ENCODE measurements around the gene CPS1. TPM values are rescaled to one million over a fixed set of nuclear protein-coding genes. Genes with fewer than 3 reads are reported as not detected.
A peak's percentile ranks its signal among the peaks of the same experiment; 100 is the strongest.

Gene CPS1
- total RNA-seq, 1 donor from 2014 or later: 7.9 TPM

- H3K4me1 Mint-ChIP-seq: peaks cover 7% of the 10 kb centered on the region
- peak overlapping the region; percentile 78 for H3K27ac Mint-ChIP-seq (ENCODE audit: unreplicated experiment)
- H3K9me3 Mint-ChIP-seq: peaks cover 7% of the 10 kb centered on the region
- no peaks in the 10 kb centered on the region for H3K36me3 Mint-ChIP-seq (ENCODE audit: low read depth)
- DNase-seq (ENCODE audit: low read depth, low spot score): no peak
- TF ChIP-seq, protein P1, sequence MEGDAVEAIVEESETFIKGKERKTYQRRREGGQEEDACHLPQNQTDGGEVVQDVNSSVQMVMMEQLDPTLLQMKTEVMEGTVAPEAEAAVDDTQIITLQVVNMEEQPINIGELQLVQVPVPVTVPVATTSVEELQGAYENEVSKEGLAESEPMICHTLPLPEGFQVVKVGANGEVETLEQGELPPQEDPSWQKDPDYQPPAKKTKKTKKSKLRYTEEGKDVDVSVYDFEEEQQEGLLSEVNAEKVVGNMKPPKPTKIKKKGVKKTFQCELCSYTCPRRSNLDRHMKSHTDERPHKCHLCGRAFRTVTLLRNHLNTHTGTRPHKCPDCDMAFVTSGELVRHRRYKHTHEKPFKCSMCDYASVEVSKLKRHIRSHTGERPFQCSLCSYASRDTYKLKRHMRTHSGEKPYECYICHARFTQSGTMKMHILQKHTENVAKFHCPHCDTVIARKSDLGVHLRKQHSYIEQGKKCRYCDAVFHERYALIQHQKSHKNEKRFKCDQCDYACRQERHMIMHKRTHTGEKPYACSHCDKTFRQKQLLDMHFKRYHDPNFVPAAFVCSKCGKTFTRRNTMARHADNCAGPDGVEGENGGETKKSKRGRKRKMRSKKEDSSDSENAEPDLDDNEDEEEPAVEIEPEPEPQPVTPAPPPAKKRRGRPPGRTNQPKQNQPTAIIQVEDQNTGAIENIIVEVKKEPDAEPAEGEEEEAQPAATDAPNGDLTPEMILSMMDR (conservative IDR thresholded peaks at IDR 0.05): no peak
- H3K27me3 Mint-ChIP-seq (ENCODE audit: low read depth): no peaks in the 10 kb centered on the region
- H3K4me3 Mint-ChIP-seq: no peak overlapping the region
Observed at GRCh38 chr2:210584834-210585233, 28.4 kb downstream of the CPS1 start.

- Mint-ChIP-seq H3K27me3 (ENCODE audit: low read depth) (no peaks in the 10 kb centered on the region), H3K36me3 (ENCODE audit: low read depth) (no peaks in the 10 kb centered on the region), H3K4me3 (no peak overlapping the region), H3K27ac (ENCODE audit: unreplicated experiment) (no peak overlapping the region), H3K9me3 (peaks cover 7% of the 10 kb centered on the region), H3K4me1 (peaks cover 7% of the 10 kb centered on the region)
- TF ChIP-seq, protein P1 (conservative IDR thresholded peaks at IDR 0.05): no peak
- no peak for DNase-seq (ENCODE audit: low read depth, low spot score)
Observed at GRCh38 chr2:210586381-210586780, 30.0 kb downstream of the CPS1 start.

DNA sequence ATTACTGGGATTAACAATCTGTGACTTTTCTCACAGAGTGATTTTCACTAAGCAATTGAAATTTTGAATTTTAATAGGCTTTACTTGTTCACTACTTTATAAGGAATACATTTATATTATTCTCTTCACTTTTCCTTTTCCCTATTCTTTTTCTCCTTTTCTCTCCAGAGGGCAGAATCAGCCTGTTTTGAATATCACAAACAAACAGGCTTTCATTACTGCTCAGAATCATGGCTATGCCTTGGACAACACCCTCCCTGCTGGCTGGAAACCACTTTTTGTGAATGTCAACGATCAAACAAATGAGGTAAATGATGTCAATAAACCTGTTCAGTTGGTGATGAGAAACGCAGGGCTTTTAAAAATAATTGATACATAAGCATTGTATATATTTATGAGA is 35.3 kb downstream of the CPS1 start:
- no peak for DNase-seq (ENCODE audit: low read depth, low spot score)
- no peaks in the 10 kb centered on the region for H3K27me3 Mint-ChIP-seq (ENCODE audit: low read depth)
- TF ChIP-seq, protein P1 (conservative IDR thresholded peaks at IDR 0.05): no peak
- no peak overlapping the region for H3K27ac Mint-ChIP-seq (ENCODE audit: unreplicated experiment)
- no peak overlapping the region for H3K4me3 Mint-ChIP-seq
- no peaks in the 10 kb centered on the region for H3K36me3 Mint-ChIP-seq (ENCODE audit: low read depth)
- H3K9me3 Mint-ChIP-seq: no peaks in the 10 kb centered on the region
- H3K4me1 Mint-ChIP-seq: peaks cover 10% of the 10 kb centered on the region

DNA sequence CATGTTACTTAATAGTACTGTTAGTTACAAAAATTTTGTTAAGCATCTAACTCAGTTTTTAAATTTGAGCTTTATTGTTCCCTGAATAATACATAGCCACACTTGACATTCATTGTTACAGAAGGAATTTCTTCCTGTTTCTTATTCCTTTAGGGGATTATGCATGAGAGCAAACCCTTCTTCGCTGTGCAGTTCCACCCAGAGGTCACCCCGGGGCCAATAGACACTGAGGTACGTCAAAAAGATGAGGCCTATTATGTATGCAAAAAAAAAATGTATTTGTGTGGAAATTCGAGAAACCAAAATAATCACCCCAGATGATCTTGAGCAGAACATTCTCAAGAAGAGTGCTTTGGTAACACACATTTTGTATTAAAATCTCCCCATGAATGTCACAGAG is 36.3 kb downstream of the CPS1 start:
- H3K36me3 Mint-ChIP-seq (ENCODE audit: low read depth): no peaks in the 10 kb centered on the region
- H3K9me3 Mint-ChIP-seq: peaks cover 2% of the 10 kb centered on the region
- TF ChIP-seq, protein P1 (conservative IDR thresholded peaks at IDR 0.05): no peak
- DNase-seq (ENCODE audit: low read depth, low spot score): no peak
- peaks cover 10% of the 10 kb centered on the region for H3K4me1 Mint-ChIP-seq
- peak overlapping the region; percentile 50 for H3K27ac Mint-ChIP-seq (ENCODE audit: unreplicated experiment)
- H3K27me3 Mint-ChIP-seq (ENCODE audit: low read depth): no peaks in the 10 kb centered on the region
- peak overlapping the region; percentile 19 for H3K4me3 Mint-ChIP-seq

GRCh38 chr2:210593166-210593565 is 36.8 kb downstream of the CPS1 start:
- H3K4me3 Mint-ChIP-seq: no peak overlapping the region
- H3K9me3 Mint-ChIP-seq: peaks cover 6% of the 10 kb centered on the region
- TF ChIP-seq, protein P1 (conservative IDR thresholded peaks at IDR 0.05): no peak
- H3K36me3 Mint-ChIP-seq (ENCODE audit: low read depth): peaks cover 1% of the 10 kb centered on the region
- peaks cover 10% of the 10 kb centered on the region for H3K4me1 Mint-ChIP-seq
- no peaks in the 10 kb centered on the region for H3K27me3 Mint-ChIP-seq (ENCODE audit: low read depth)
- peak overlapping the region; percentile 36 for H3K27ac Mint-ChIP-seq (ENCODE audit: unreplicated experiment)
- DNase-seq (ENCODE audit: low read depth, low spot score): no peak

GRCh38 chr2:210598219-210598618 is 41.8 kb downstream of the CPS1 start:
- Mint-ChIP-seq H3K9me3 (peaks cover 11% of the 10 kb centered on the region), H3K36me3 (ENCODE audit: low read depth) (peaks cover 8% of the 10 kb centered on the region), H3K27ac (ENCODE audit: unreplicated experiment) (no peak overlapping the region), H3K4me3 (no peak overlapping the region), H3K4me1 (peaks cover 2% of the 10 kb centered on the region), H3K27me3 (ENCODE audit: low read depth) (no peaks in the 10 kb centered on the region)
- TF ChIP-seq, protein P1 (conservative IDR thresholded peaks at IDR 0.05): no peak
- no peak for DNase-seq (ENCODE audit: low read depth, low spot score)

Data from neural crest cell (in vitro differentiated cells).